GM18907 (cell line): Measurements from ENCODE around the gene PSIP1.
"Not testable (repeated sequence)": the region's sequence is repeated elsewhere in the genome, so short reads cannot be mapped to it uniquely, and the experiment has no call there.

Experiments
- ATAC-seq: cut with Tn5 transposase; IDR thresholded peaks from one replicate; pipeline ENCODE4 v1.9.1; 2021; ENCODE audit warnings: mild to moderate bottlenecking, moderate library complexity; ENCODE audit not compliant: unreplicated experiment

The PSIP1 gene

DNA sequence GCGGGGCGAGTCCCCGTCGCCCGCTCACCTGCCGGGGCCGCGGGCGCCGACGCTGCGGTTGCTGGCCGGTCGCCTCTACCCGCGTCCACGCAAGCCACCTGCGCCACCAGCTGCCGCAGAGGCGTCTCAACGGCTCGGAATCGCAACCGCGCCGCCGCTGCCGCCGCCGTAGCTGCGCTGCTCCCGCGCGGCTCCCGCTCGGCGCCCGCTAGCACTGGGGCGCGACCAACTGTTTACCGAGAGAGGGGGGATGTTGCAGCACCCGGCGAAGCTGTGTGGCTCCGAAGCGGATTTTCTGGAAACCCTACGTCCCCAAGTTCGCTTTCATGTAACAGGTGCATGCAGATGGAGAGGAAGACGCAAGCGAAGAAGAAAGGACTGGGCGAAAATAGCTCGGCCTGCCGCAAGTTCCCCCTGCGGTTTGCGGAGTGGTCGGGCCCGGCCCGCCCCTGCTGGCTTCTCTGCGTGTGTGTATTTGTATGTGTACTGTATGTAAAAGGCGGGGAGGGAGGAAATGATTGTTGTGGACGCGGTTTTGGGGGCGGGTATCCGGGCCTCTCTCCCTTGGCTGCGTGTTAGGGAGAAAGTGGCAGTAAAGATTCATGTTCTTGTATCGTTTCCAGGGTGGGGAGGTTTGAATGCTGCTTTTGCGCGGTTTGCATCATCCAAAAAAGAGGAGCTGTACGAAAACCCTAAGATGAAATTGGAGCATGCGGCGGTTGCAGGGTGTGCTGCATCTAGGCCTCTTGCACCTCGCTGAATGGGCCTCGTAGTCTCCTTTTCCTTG, at the start of gene PSIP1:
Gene PSIP1, minus strand, starts transcription at position 182 of the 787 bp plus-strand sequence. CDS start 782 bp downstream, outside the sequence.
- ATAC-seq: peak; percentile 88

DNA sequence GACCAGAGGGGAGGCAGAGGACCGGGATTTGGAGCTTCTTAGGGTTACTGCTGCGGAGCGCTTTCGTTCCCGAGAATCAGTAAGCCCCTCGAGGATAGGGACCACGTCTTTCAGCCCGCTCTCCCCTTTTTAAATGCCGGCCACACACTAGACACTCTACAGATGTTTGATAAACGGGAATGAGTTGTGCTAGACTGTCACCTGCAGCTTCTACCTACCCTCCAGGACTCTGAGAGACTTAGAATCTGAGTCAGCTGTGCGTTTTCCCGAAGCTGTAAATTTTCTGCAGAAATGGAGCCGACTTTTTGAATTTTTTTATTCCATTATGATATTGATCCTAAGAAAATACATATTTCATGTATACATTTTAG, 42.7 kb upstream of the PSIP1 start:
- ATAC-seq: peak; percentile 29

DNA sequence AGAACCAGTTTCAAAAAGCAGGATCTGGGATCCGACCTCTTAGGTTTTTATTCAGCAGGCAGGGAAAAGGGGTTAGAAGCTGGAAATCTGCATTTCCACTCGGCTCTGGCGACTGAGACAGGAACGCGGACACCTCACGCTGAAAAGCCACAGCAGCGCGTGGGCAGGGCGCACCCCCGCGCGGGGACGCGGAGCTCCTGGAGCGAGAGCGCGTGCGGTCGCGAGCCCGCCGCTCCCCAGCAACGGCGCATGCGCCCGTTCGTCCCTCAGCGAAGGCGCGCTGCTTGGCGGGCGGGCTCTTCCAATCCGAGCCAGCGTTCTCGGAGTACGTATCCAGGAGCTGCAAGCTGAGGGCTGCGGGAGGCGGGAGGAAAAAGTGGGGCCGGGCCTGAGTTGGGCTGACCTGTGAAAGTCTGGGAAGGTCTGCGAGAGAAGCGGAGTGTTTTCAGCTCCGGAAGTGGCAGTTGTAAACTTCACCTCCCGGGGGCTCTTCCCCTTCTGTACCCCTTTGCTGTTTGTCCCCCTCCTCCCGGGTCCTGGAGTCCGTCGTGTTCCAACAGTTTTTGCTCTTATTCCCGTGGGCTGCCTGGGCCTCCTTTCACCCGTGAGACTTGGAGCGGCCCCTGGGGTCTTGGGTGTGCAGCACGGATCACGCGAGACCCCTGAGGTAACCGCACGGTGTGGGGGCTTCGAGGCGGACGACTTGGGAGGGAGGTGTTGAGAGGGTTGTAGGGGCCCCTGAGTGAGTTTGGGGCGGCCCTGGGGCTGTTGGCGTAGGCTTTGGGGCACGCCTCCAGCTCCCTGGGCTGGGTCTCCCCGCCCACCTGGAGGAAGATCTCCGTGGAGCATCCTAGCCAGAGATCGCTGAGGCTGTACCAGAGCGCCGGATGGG, 42.1 kb upstream of the PSIP1 start, which contains the start of gene CCDC171:
Gene CCDC171, plus strand, starts transcription at position 408 of the 892 bp plus-strand sequence. CDS start 11,046 bp downstream, outside the sequence.
- ATAC-seq: peak; percentile 85

DNA sequence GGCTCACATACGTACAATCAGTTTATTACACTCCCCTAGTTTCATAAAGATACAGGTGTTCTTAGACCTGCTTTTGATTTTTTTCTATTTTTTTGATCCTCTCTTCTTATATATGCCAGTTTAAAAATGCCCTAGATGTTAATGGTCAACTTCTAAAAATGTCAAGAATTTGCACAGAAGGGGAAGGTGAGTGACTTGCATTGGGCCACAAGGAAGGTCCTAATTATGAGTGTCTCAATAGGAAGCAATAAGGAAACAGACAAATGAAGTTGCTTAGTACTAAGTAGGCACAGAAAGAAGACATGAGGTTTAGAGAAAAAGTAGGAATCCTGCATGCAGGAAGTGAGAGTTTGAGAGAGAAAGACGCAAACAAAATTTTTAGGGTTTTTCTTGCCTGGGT, 38.8 kb upstream of the PSIP1 start:
- ATAC-seq: no peak

DNA sequence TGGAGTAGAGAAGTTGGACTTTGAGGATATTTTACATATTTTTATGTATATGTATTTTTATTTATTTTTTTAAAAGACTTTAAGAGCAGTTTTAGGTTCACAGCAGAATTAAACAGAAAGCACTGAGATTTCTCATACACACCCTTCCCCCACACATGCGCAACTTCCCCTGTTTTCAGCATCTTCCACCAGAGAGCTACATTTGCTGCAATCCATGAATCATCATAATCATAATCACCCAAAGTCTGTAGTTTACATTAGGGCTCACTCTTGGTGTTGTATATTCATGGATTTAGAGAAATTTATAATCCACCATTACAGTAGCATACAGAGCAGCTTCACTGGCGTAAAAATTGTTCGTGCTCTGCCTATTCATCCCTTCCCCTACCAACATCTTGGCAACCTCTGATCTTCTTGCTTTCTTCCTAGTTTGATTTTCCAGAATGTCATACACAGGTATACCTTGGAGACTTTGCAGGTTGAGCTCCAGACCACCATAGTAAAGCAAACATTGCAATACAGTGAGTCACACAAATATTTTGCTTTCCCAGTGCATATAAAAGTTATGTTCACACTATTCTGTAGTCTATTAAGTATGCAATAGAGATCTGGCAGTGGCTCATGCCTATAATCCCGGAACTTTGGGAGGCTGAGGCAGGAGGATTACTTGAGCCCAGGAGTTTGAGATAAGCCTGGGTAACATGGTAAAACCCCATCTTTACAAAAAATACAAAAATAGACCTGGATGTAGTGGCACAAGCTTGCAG, 32.5 kb upstream of the PSIP1 start:
- no peak for ATAC-seq

DNA sequence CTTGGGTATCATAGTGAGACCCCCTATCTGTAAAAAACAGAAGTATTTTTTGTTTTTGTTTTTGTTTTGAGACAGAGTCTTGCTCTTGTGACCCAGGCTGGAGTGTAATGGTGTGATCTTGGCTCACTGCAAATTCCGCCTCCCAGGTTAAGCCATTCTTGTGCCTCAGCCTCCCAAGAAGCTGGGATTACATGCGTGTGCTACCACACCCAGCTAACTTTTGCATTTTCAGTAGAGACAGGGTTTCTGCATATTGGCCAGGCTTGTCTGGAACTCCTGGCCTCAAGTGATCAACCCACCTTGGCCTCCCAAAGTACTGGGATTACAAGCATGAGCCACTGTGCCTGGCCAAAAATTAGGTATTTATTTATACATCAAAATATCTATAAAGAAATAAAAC, 31.9 kb upstream of the PSIP1 start:
- ATAC-seq: no peak

DNA sequence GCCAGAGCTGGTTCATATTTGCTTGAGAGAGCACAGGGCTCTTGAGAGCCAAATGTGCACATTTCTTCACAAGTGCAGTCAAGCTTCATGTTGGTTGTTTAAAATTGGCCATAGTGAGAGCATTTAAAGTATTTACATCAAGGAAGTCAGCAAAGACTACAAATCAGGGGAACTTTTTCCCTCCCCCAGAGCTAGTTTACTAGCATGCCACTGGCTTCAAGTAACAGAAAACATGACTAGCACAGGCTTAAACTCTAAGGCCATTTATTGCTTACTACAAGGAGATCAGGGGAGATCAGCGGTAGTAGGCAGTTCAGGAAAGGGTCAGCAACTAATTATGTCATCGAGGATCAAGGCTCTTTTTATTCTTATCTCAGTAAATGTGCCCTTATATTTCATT, 31.1 kb upstream of the PSIP1 start:
- no peak for ATAC-seq

GRCh38 chr9:15531380-15531779, 20.6 kb upstream of the PSIP1 start:
- peak; percentile 41 for ATAC-seq

GRCh38 chr9:15529566-15530324, 19.0 kb upstream of the PSIP1 start:
- peak; percentile 94 for ATAC-seq

GRCh38 chr9:15527035-15527434, 16.3 kb upstream of the PSIP1 start:
- not testable (repeated sequence) for ATAC-seq

DNA sequence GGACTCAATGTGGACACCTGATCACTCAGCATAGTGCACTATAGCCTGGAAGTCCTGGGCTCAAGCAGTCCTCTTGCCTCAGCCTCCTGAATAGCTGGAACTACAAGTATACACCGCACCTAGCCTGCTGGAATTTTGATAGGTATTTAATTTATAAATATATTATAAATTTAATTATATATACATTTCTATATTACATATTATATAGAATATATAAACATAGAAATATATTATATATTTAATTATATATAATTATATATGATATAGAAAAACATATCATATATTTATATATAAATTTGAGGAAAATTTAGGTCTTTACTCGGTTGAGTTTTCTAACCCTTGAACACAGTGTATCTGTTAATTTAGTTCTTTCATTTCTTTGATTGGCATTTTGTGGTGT, 15.2 kb upstream of the PSIP1 start:
- no peak for ATAC-seq

DNA sequence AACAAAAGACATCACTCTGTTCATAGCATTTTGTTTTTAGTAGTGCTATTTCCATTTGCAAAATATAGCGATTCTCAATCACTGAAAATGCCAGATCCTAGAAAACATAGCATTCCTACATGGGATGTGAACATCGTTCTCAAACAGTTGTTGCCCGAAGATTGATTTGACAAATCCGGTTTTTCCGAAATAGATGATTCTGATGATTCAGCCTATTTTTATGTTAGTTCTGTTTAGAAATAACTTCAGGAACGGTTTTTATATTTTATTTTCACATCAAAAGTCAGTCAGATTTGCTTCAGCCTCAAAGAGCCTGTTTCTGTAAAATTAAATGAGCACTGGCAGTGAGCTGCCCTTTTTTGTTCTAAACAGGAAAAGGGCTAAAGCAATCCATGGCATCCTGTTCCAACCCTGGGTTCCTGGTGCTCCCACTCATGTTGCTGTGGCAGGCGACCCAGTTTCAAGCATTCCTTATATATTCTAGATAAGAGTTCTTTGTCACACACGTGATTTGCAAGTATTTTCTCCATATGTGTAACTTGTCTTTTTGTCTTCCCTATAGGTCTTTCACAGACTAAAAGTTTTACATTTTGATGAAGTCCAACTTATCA, 14.2 kb upstream of the PSIP1 start:
- ATAC-seq: no peak

- ATAC-seq: no peak
Measured at GRCh38 chr9:15522130-15522755, 11.5 kb upstream of the PSIP1 start.

DNA sequence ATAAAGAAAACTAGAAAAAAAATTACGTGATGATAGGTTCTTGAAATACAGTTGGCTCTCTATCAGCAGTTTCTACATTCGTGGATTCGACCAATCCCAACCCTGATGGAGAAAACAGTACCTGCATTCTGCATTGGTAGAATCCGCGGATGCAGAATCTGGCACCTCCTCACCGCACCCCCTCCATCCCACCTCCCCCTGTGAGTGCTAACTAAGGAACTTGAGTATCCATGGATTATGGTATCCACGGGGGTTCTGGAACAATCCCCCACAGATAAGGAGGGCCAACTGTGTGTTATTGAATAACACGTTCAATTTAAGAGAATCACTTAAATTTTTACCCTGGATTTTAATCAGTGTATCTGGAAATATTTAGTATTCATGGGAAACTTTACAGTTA, 10.5 kb upstream of the PSIP1 start:
- no peak for ATAC-seq

DNA sequence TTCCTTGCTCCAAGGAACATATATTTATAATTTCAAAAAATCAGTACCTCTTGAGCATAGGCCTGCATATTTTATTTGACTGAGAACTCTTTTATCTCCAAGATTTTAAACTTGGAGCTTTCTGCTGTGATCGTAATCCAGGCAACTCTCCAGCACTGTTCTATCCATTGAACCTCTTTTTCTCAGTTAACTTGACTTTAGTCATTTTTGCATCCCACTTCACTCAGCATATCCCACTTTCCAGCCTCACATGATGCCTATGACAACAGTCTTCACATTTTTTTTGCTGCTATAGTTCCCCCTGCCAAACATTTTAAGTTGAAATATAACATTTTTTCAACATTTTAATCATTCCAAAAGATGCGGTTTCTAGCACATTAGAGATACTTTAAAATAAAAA, 9.1 kb upstream of the PSIP1 start:
- ATAC-seq: no peak

DNA sequence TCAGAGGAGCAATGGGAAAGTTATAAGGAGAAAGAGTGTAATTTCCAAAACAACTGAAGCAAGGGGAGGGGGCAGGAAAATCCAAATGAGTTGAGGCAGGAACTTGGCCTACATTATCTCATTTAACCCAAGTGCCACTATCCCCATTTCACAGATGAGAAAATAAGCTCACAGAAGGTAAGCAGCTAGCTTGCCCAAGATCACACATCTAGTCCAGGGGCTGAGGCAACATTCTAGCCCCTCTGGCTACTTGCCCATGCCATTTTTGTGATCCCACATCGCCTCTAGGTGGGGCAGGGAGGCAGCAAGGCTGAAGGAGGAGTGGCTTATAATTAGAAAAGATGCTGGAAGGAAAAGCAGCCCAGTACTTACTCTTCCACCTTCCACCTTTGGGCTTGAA, 2.6 kb upstream of the PSIP1 start:
- no peak for ATAC-seq

- ATAC-seq: no peak
Measured at GRCh38 chr9:15512889-15513288, 2.1 kb upstream of the PSIP1 start.

GRCh38 chr9:15512204-15512603, 1.4 kb upstream of the PSIP1 start:
- no peak for ATAC-seq

GRCh38 chr9:15509931-15510788, 610 bp downstream of the PSIP1 start:
- peak; percentile 46 for ATAC-seq
